ENCODE measurements around the gene OR52E4.

OR52E4 gene

DNA sequence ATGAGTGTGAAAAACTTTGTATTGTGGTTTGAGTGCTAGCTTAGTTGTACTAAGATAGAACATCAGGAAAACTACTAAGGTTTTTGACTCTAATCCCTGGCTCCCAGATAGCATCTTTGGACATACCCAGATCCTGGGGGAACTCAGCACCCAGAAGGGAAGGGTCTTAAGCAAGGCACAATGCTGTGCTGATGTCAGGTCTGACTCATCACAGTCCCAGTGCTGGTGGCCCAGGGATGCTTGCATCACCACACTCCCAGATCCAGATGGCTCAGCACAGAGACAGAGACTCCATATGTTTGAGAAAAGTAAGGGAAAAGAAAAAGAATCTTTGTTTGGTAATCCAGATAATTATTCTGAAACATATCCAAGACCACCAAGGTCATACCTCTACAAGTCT is 43.4 kb downstream of the OR52E4 start:
- ChIA-PET CTCF (no interaction called here), POLR2A (no interaction called here)
- H3K36me3 ChIP-seq (ENCODE audit: control insufficient read depth in 2 of 2, insufficient read depth in 1 of 2, low read length in 2 of 2): no peaks in the 10 kb centered on the region
- no peaks in the 10 kb centered on the region for H3K4me1 ChIP-seq (ENCODE audit: control insufficient read depth, insufficient read depth, low read length)
- no peak overlapping the region for H3K27ac ChIP-seq (ENCODE audit: extremely low read depth, low read depth, low read length)
- no peak overlapping the region for H3K4me3 ChIP-seq (ENCODE audit: low read depth, low read length)
- TF ChIP-seq ZNF19 (tag by site-specific recombination; IDR thresholded peaks at IDR 0.05; ENCODE audit: low read depth): no peak
- TF ChIP-seq ZFP37 (tag by site-specific recombination; IDR thresholded peaks at IDR 0.05): no peak
- no peak for TF ChIP-seq MEIS1 (CRISPR knock-in tag; IDR thresholded peaks at IDR 0.05; ENCODE audit: borderline replicate concordance)
- H3K9me3 ChIP-seq (ENCODE audit: control insufficient read depth, insufficient read depth, low read depth, low read length): no peaks in the 10 kb centered on the region

DNA sequence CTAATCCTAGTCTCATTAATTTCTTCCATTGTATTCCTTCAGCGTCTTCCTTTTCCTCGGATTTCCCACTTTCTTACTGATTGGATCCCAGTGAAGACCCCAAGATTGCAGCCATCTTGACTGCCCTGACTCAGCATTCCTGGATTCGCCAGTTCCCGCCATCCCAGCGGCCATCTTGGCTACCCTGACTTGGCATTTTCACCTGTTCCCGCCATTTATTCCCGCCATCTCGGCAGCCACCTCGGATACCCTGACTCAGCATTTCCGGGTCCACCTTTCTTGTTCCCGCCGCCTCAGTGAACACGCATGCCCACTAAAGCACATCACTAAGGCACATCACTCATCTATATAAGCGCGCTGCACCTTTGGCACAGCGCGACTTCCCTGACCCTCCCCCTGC is 47.8 kb downstream of the OR52E4 start:
- CTCF ChIA-PET: no interaction called here
- no peak overlapping the region for H3K27ac ChIP-seq (ENCODE audit: extremely low read depth, low read depth, low read length)
- TF ChIP-seq YY2 (tag by site-specific recombination; IDR thresholded peaks at IDR 0.05): no peak
- no peak for TF ChIP-seq ZNF214 (tag by site-specific recombination; IDR thresholded peaks at IDR 0.05; ENCODE audit: borderline replicate concordance)
- no peak for TF ChIP-seq ZNF302 (tag by site-specific recombination; IDR thresholded peaks at IDR 0.05; ENCODE audit: low read depth)
- no peak for TF ChIP-seq WT1 (tag by site-specific recombination; IDR thresholded peaks at IDR 0.05)
- TF ChIP-seq HOXA7 (CRISPR knock-in tag; IDR thresholded peaks at IDR 0.05; ENCODE audit: borderline replicate concordance): no peak
- TF ChIP-seq, protein P1, sequence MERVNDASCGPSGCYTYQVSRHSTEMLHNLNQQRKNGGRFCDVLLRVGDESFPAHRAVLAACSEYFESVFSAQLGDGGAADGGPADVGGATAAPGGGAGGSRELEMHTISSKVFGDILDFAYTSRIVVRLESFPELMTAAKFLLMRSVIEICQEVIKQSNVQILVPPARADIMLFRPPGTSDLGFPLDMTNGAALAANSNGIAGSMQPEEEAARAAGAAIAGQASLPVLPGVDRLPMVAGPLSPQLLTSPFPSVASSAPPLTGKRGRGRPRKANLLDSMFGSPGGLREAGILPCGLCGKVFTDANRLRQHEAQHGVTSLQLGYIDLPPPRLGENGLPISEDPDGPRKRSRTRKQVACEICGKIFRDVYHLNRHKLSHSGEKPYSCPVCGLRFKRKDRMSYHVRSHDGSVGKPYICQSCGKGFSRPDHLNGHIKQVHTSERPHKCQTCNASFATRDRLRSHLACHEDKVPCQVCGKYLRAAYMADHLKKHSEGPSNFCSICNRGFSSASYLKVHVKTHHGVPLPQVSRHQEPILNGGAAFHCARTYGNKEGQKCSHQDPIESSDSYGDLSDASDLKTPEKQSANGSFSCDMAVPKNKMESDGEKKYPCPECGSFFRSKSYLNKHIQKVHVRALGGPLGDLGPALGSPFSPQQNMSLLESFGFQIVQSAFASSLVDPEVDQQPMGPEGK (tag by site-specific recombination; IDR thresholded peaks at IDR 0.05): no peak
- TF ChIP-seq ZNF837 (tag by site-specific recombination; IDR thresholded peaks at IDR 0.05): no peak

GRCh38 chr11:5928811-5929210 is 48.4 kb downstream of the OR52E4 start:
- POLR2A ChIA-PET: no interaction called here
- no peak overlapping the region for H3K4me3 ChIP-seq (ENCODE audit: low read depth, low read length)

More for the DNA sequence above, 47.8 kb downstream of the OR52E4 start:
- POLR2A ChIA-PET: no interaction called here
- no peaks in the 10 kb centered on the region for H3K4me1 ChIP-seq (ENCODE audit: control insufficient read depth, insufficient read depth, low read length)
- H3K4me3 ChIP-seq (ENCODE audit: low read depth, low read length): no peak overlapping the region
- no peaks in the 10 kb centered on the region for H3K9me3 ChIP-seq (ENCODE audit: control insufficient read depth, insufficient read depth, low read depth, low read length)
- no peaks in the 10 kb centered on the region for H3K36me3 ChIP-seq (ENCODE audit: control insufficient read depth in 2 of 2, insufficient read depth in 1 of 2, low read length in 2 of 2)

GRCh38 chr11:5929571-5930368 is 49.3 kb downstream of the OR52E4 start:
- H3K4me1 ChIP-seq (ENCODE audit: control insufficient read depth, insufficient read depth, low read length): no peaks in the 10 kb centered on the region
- no peaks in the 10 kb centered on the region for H3K9me3 ChIP-seq (ENCODE audit: control insufficient read depth, insufficient read depth, low read depth, low read length)
- no peak overlapping the region for H3K27ac ChIP-seq (ENCODE audit: extremely low read depth, low read depth, low read length)
- POLR2A ChIA-PET: no interaction called here
- TF ChIP-seq ZNF138 (tag by site-specific recombination; IDR thresholded peaks at IDR 0.05; ENCODE audit: borderline replicate concordance) (no peak), EGR2 (tag by site-specific recombination; IDR thresholded peaks at IDR 0.05; ENCODE audit: low read depth) (peak; percentile 21; the same call in 1 of the 2 replicates)
- no peak overlapping the region for H3K4me3 ChIP-seq (ENCODE audit: low read depth, low read length)
- no peaks in the 10 kb centered on the region for H3K36me3 ChIP-seq (ENCODE audit: control insufficient read depth in 2 of 2, insufficient read depth in 1 of 2, low read length in 2 of 2)
- CTCF ChIA-PET: no interaction called here

More at GRCh38 chr11:5928811-5929210, 48.4 kb downstream of the OR52E4 start:
- no peaks in the 10 kb centered on the region for H3K36me3 ChIP-seq (ENCODE audit: control insufficient read depth in 2 of 2, insufficient read depth in 1 of 2, low read length in 2 of 2)
- TF ChIP-seq ZNF529 (tag by site-specific recombination; IDR thresholded peaks at IDR 0.05; ENCODE audit: insufficient replicate concordance): no peak
- no peaks in the 10 kb centered on the region for H3K9me3 ChIP-seq (ENCODE audit: control insufficient read depth, insufficient read depth, low read depth, low read length)
- H3K4me1 ChIP-seq (ENCODE audit: control insufficient read depth, insufficient read depth, low read length): no peaks in the 10 kb centered on the region
- H3K27ac ChIP-seq (ENCODE audit: extremely low read depth, low read depth, low read length): no peak overlapping the region
- CTCF ChIA-PET: no interaction called here

DNA sequence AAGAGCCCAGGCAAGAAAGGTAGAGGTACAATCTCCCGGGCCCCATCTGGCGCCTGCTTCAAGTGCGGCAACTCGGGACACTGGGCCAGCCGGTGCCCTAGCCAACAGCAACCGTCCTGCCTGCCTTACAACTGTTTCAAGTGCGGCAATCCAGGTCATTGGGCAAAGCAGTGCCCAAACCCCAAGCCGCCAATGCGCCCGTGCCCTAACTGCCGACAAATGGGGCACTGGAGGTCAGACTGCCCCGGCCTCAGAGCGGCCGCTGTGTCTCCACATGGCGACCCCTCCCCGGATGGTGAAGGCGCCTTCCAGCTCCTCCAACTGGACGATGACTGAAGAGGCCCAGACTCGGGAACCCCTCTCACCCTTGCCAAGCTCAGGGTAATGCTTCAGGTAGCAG is 50.2 kb downstream of the OR52E4 start:
- no peak overlapping the region for H3K27ac ChIP-seq (ENCODE audit: extremely low read depth, low read depth, low read length)
- CTCF ChIA-PET: no interaction called here
- POLR2A ChIA-PET: no interaction called here
- H3K4me3 ChIP-seq (ENCODE audit: low read depth, low read length): no peak overlapping the region
- H3K36me3 ChIP-seq (ENCODE audit: control insufficient read depth in 2 of 2, insufficient read depth in 1 of 2, low read length in 2 of 2): no peaks in the 10 kb centered on the region
- no peaks in the 10 kb centered on the region for H3K4me1 ChIP-seq (ENCODE audit: control insufficient read depth, insufficient read depth, low read length)
- H3K9me3 ChIP-seq (ENCODE audit: control insufficient read depth, insufficient read depth, low read depth, low read length): no peaks in the 10 kb centered on the region
- TF ChIP-seq ZNF639 (tag by site-specific recombination; IDR thresholded peaks at IDR 0.05) (no peak), ZNF518A (tag by site-specific recombination; conservative IDR thresholded peaks at IDR 0.05; ENCODE audit: low read depth) (no peak), RBAK (tag by site-specific recombination; IDR thresholded peaks at IDR 0.05) (no peak)

All from HEK293 (cell line).